Measurements from ENCODE around the gene EPSTI1.

GRCh38 chr13:43020794-43021193 is 28.8 kb upstream of the EPSTI1 start:
- no peak for TF ChIP-seq CTCF (IDR thresholded peaks at IDR 0.05)
- TF ChIP-seq POLR2A (IDR thresholded peaks at IDR 0.05), result no peak

All from right lobe of liver (tissue), 4 donors.